ENCODE results near the gene WRNIP1. TPM values are rescaled to one million over a fixed set of nuclear protein-coding genes. Genes with fewer than 3 reads are reported as not detected.

WRNIP1 gene
- total and polyA plus RNA-seq, 2 of the 4 experiments (the other 2 are of a cell fraction) = 43.7 to 47.1 TPM

- Histone ChIP-seq H2AFZ (replicated peaks; ENCODE audit: low read length, poor library complexity) (peak overlapping the region; percentile 8), H3K36me3 (ENCODE audit: control insufficient read depth, insufficient read depth, low read length) (no peaks in the 10 kb centered on the region), H2BK120ac (ENCODE audit: low read depth, low read length) (no peak overlapping the region), H3K14ac (replicated peaks; ENCODE audit: low read depth, low read length) (no peak overlapping the region), H2BK20ac (ENCODE audit: low read depth, low read length) (no peak overlapping the region), H4K20me1 (ENCODE audit: insufficient read depth, low read length) (no peaks in the 10 kb centered on the region), H2BK5ac (ENCODE audit: low read depth, low read length, poor library complexity, severe bottlenecking) (no peak overlapping the region), H3K9ac (ENCODE audit: low read depth, low read length) (no peak overlapping the region), H3K27ac (ENCODE audit: insufficient read depth, low read length) (no peak overlapping the region), H3K4me3 (ENCODE audit: insufficient read depth, low read depth, low read length) (no peak overlapping the region), H2AK9ac (replicated peaks; ENCODE audit: low read depth, low read length, poor library complexity) (no peak overlapping the region), H3K56ac (ENCODE audit: extremely low read depth, insufficient read depth, low read length) (no peak overlapping the region), H2BK15ac (ENCODE audit: low read depth, low read length) (no peak overlapping the region), H3K18ac (ENCODE audit: low read depth, low read length) (no peak overlapping the region), H3K23ac (ENCODE audit: low read depth, low read length) (no peak overlapping the region), H3K9me1 (ENCODE audit: insufficient read depth, low read length) (0 out of 2 replicates have a peak, but pooled peaks cover 9% of the 10 kb centered on the region), H2AK5ac (ENCODE audit: low read depth, low read length) (peak overlapping the region; percentile 5; the same call in 1 of the 2 replicates), H3K9me3 (ENCODE audit: control insufficient read depth, insufficient read depth, low read length) (no peaks in the 10 kb centered on the region), H4K5ac (ENCODE audit: low read depth, low read length) (no peak overlapping the region), H4K91ac (ENCODE audit: insufficient read depth, low read depth, low read length) (no peak overlapping the region), H4K8ac (ENCODE audit: low read depth in 2 of 2, low read length in 2 of 2) (no peak overlapping the region), H3K79me1 (ENCODE audit: low read depth in 1 of 2, low read length in 2 of 2) (no peaks in the 10 kb centered on the region), H3K4me2 (ENCODE audit: low read depth, low read length) (no peak overlapping the region), H3K4ac (ENCODE audit: low read depth, low read length) (no peak overlapping the region), H3K4me1 (ENCODE audit: control insufficient read depth, insufficient read depth, low read length) (peaks cover 8% of the 10 kb centered on the region; the same call in 1 of the 2 replicates), H3K27me3 (ENCODE audit: control insufficient read depth, insufficient read depth, low read length) (no peaks in the 10 kb centered on the region)
- dilution Hi-C loops (cut with HindIII; ENCODE audit: low sequenced_read_pairs, unreplicated experiment) (no loop called here), in situ Hi-C loops (cut with MboI; ENCODE audit: low sequenced_read_pairs) (no loop called here), intact Hi-C loops (cut with micrococcal nuclease) (no loop called here)
- WGBS, 2 experiments (ENCODE audit: extremely low coverage in 2 of 2, insufficient read length in 1 of 2) = 87% methylated on average over 11 of the region's 22 CpGs; no CpG with 5 or more reads in 1 of the 2 experiments
- ATAC-seq (ENCODE audit: low read depth) = no peak
- no peak for DNase-seq
- CTCF ChIA-PET = no interaction called here
- TF ChIP-seq, protein P1, sequence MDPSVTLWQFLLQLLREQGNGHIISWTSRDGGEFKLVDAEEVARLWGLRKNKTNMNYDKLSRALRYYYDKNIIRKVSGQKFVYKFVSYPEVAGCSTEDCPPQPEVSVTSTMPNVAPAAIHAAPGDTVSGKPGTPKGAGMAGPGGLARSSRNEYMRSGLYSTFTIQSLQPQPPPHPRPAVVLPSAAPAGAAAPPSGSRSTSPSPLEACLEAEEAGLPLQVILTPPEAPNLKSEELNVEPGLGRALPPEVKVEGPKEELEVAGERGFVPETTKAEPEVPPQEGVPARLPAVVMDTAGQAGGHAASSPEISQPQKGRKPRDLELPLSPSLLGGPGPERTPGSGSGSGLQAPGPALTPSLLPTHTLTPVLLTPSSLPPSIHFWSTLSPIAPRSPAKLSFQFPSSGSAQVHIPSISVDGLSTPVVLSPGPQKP (IDR thresholded peaks at IDR 0.05; ENCODE audit: borderline replicate concordance, low read depth, low read length) = no peak
- TF ChIP-seq MAZ (IDR thresholded peaks at IDR 0.05; ENCODE audit: borderline replicate concordance, low read depth, low read length) (no peak), RFX5 (IDR thresholded peaks at IDR 0.05; ENCODE audit: low read depth, low read length) (no peak), CTCF (conservative IDR thresholded peaks at IDR 0.05; ENCODE audit: low read depth, low read length) (no peak), NFE2L2 (IDR thresholded peaks at IDR 0.05; ENCODE audit: low read depth, low read length) (no peak), RCOR1 (IDR thresholded peaks at IDR 0.05; ENCODE audit: insufficient replicate concordance, low read length) (no peak), MXI1 (IDR thresholded peaks at IDR 0.05; ENCODE audit: borderline replicate concordance, low read depth, low read length) (no peak), SMC3 (IDR thresholded peaks at IDR 0.05; ENCODE audit: low read depth, low read length) (no peak), MAFK (IDR thresholded peaks at IDR 0.05; ENCODE audit: low read depth, low read length) (no peak), CHD1 (IDR thresholded peaks at IDR 0.05; ENCODE audit: low read depth, low read length) (no peak), POLR2A (IDR thresholded peaks at IDR 0.05; ENCODE audit: low read depth, low read length) (no peak), FOS (IDR thresholded peaks at IDR 0.05; ENCODE audit: low read depth, low read length) (no peak), RAD21 (IDR thresholded peaks at IDR 0.05; ENCODE audit: low read length) (no peak), CEBPB (IDR thresholded peaks at IDR 0.05; ENCODE audit: low read depth, low read length) (no peak), USF2 (IDR thresholded peaks at IDR 0.05; ENCODE audit: low read depth, low read length) (no peak), BHLHE40 (IDR thresholded peaks at IDR 0.05; ENCODE audit: low read depth, low read length) (no peak)
- BruUV-seq (replicated peaks) = no TSS peak
- POLR2A ChIA-PET (ENCODE audit: unreplicated experiment) = no interaction called here
Measured at GRCh38 chr6:2733736-2734480, 31.3 kb upstream of the WRNIP1 start.

All from IMR-90 (cell line).